VCaP (cell line): ENCODE measurements around the gene SPSB4.

Experiments used
- H3K27ac ChIP-seq: fragments of 450-650 bp; 2 replicates; pipeline ENCODE4 v1.5.1; 2017
- CTCF ChIP-seq: fragments of 450-650 bp; conservative IDR thresholded peaks from 2 replicates; pipeline ENCODE4 v1.5.1; 2017; ENCODE audit warnings: mild to moderate bottlenecking, moderate library complexity

Gene SPSB4

GRCh38 chr3:141073580-141073979 lies 22.4 kb downstream of the SPSB4 start:
- no peak for TF ChIP-seq CTCF

DNA sequence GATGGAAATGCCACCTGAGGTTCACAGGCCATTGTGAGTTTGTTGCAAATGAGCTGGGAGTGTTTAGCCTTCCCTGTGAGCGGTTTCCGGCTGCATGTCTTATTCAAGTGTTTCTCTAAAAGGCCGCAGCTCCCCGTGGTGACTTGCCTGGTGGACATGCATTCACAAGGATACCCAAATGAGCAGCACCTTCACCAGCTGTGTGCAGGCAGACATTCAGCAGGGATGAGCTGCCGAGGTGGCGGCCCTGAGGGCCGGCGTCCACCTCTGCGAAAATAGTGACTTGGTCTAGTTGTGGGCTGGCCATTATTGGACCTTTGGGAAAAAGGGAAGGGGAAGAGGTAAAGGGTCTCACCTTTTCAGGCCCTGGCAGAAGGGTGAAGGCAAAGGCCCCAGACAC lies 23.4 kb downstream of the SPSB4 start:
- no peak for TF ChIP-seq CTCF
- H3K27ac ChIP-seq = no peak overlapping the region

More at GRCh38 chr3:141073580-141073979, 22.4 kb downstream of the SPSB4 start:
- H3K27ac ChIP-seq = no peak overlapping the region

DNA sequence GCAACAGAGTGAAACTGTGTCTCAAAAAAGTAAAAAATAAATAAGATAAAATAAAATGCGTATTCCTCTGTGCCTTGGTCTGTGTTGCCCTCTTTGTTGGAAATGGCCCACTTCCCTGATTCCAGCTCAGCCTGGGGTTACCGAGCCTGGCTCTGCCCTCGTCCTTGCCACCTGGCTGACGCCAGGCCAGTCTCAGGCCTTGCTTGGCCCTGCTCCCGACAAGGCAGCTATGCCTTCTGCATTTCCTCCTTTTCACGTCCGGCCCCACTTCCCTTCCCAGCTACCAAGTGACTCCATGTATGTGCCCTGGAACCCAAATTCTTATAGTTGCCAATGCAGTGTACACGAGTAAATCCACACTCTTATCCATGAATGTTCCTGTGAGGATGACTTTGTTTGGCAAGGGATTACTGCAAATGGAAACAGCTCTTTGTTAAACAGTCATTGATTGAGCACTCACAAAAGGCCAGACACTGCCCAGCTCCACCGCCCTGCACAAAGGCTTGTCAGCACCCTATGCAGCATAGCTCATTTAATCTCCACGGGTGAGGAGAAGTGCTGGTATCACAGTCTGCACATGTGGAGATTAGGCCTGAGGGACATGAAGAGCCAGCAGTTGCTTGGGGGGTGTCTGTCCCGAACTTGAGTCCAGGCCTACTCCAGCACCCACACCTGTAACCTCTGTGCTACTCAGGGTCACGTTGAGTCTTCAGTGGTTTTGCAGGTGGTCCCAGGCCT lies 25.1 kb downstream of the SPSB4 start:
- TF ChIP-seq CTCF = no peak
- H3K27ac ChIP-seq = no peak overlapping the region

DNA sequence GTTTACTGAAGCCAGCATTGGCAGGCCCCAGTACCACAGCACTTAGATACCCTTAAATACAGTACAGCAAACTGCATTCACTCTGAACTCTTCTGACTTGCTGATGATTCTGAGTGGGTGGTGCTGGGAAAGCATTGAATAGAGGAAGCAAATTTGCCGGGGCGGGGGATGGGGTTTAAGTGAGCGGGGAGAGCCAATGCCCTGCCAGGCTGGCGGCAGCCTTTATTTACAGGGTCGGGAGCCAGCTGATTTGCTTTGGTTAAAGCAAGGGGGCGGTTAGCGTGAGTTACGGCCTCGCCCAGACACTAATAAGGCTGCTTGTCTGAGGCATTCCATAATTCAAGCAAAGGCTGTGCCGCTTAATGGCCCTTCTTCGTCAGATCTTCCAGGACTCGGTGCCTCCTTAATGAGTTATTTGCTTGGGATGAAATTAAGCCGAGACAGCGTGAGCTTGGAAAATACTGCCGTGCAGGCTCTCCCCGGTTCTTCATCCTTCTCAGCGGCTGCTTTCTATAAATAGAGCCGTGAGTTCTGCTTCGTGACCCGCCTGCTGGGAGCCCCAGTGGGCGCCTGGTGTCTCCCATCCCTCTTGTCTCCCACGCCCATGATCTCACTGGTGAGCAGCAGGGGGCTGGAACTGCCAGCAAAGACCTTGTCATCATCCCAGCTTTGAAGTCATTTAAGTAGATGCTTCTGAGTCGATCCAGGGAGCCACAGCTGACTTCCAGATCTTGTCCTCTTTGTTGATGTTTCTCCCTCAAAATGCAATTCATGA lies 25.8 kb downstream of the SPSB4 start:
- no peak overlapping the region for H3K27ac ChIP-seq
- no peak for TF ChIP-seq CTCF

GRCh38 chr3:141077631-141078030 lies 26.5 kb downstream of the SPSB4 start:
- TF ChIP-seq CTCF = no peak
- no peak overlapping the region for H3K27ac ChIP-seq

GRCh38 chr3:141078200-141078599 lies 27.1 kb downstream of the SPSB4 start:
- H3K27ac ChIP-seq = no peak overlapping the region
- TF ChIP-seq CTCF = no peak

DNA sequence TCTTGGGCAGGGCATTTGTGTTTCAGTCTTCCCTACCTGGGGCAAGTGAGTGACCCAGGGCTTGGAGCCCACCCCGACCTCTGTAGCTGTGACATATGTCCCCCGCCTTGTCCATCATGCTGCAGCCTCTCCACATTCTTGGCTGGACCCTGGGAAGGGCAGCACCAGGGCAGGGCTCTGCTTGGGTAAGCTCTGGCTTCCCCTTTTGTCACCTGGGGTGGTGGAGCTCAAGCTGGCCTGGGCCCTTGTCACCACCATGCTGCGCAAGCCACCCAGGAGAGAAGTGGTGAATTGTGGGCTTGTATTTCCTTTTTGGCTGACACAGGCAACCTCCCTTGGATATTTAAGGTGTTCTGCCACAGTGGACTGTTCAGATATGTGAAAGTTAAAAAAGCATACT lies 29.3 kb downstream of the SPSB4 start:
- no peak overlapping the region for H3K27ac ChIP-seq
- TF ChIP-seq CTCF = no peak
